GM10266 (cell line): ENCODE results near the gene ATP6V1F.
A peak's percentile ranks its signal among the peaks of the same experiment; 100 is the strongest.

ENCODE experiments used
- DNase-seq: peaks from one replicate; pipeline ENCODE4 v3.0.0; 2012; ENCODE audit errors: extremely low spot score
- TF ChIP-seq, protein P1 (sequence below): IDR thresholded peaks from 2 replicates; pipeline ENCODE4 v1.5.1; 2012; ENCODE audit warnings: mild to moderate bottlenecking, low read depth; ENCODE audit not compliant: control insufficient read depth, insufficient read depth; ENCODE audit errors: missing control alignments

The ATP6V1F gene

GRCh38 chr7:128827248-128827958 is 35.3 kb upstream of the ATP6V1F start:
- no peak for DNase-seq
- TF ChIP-seq, protein P1, sequence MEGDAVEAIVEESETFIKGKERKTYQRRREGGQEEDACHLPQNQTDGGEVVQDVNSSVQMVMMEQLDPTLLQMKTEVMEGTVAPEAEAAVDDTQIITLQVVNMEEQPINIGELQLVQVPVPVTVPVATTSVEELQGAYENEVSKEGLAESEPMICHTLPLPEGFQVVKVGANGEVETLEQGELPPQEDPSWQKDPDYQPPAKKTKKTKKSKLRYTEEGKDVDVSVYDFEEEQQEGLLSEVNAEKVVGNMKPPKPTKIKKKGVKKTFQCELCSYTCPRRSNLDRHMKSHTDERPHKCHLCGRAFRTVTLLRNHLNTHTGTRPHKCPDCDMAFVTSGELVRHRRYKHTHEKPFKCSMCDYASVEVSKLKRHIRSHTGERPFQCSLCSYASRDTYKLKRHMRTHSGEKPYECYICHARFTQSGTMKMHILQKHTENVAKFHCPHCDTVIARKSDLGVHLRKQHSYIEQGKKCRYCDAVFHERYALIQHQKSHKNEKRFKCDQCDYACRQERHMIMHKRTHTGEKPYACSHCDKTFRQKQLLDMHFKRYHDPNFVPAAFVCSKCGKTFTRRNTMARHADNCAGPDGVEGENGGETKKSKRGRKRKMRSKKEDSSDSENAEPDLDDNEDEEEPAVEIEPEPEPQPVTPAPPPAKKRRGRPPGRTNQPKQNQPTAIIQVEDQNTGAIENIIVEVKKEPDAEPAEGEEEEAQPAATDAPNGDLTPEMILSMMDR, result no peak

DNA sequence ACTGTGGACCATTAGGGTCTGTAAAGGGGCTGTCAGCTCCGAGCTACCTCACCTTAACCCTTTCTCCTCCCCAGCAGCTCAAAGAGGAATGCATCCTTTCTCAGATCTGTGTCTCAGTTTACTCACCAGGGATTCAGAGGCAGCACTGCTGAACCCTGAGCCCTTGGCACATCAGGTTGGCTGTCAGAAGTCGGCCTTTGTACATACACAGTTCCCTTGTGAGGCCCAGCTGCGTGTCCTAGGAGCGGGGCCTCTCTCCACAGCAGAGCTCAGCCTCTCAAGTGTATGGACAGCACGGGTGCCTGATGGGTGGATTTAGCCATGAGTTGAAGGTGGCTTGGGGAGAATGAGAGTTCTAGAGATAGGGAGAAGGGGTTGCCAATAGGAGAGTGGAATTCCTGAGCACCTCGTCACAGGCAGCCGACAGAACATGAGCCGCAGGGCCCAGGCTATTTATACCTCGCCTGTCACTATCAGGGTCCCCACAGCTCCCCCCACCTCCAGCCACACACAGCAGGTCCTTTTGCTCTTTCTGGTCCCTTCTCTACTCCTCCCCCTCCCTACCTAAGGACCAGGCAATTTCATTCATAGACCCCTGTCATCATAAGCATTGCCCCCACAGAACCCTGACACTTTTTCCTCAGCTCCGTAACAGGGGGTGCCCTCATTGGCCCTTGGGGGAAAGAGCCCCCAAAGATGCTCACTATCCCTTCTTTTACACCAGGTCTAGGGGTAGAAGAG is 34.5 kb upstream of the ATP6V1F start:
- TF ChIP-seq, protein P1, result no peak
- DNase-seq, result no peak

DNA sequence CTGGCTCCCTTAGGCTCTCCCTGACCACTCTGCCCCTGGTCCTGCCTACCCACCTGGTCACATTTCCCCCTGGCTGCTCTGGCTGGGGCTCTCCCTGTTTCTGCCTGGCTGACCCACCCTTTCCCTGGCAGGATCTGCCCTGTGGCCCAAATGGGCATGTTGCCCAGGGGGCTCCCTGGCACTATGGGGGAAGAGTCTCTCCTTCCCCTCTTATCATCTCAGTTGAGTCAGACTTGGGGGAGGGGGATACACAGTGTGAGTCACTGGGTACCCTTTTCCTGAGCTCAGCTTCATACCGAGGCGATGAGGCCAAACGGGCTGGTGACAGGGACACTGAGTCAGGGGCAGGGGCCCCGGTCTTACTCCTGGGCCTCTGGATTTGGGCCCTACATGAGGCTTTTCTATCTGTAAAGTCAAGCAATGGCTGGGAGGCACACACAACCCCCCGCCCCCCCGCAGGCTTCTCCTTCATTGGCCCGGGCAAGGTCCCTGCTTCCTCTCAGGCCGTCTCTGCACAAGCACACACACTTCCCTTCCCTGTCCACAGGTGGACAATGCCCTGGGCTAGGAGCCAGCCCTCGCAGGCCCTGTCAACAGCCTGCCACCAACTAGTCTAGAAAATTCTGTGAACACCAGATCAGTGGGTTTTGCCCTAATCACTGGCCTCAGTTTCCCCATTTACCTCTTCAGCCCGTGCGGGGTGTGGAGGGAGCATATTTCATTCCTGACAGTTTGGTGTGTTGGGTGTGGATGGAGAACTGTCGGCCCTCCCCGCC is 33.1 kb upstream of the ATP6V1F start:
- TF ChIP-seq, protein P1, result no peak
- no peak for DNase-seq

GRCh38 chr7:128830231-128831177 is 32.2 kb upstream of the ATP6V1F start, which contains the start of gene FLNC:
FLNC (plus strand) TSS chr7:128830406; CDS start chr7:128830638, 232 bp downstream.
- no peak for DNase-seq
- TF ChIP-seq, protein P1, result no peak

GRCh38 chr7:128831178-128831993 is 31.3 kb upstream of the ATP6V1F start:
- DNase-seq, result peak; percentile 69
- TF ChIP-seq, protein P1, result no peak
